HepG2 (cell line): ENCODE measurements around the gene SSH3. TPM values are rescaled to one million over a fixed set of nuclear protein-coding genes. Genes with fewer than 3 reads are reported as not detected.

ENCODE experiments used
- ATAC-seq: fragments of 200-7000 bp; cut with Tn5 transposase; 3 replicates; pipeline ENCODE4 v1.9.1; 2020; ENCODE audit warnings: mild to moderate bottlenecking, moderate library complexity
- BruUV-seq: library from RNA; stranded (reverse); fragments of 400-500 nt; replicated peaks from 2 replicates; lab custom pipeline; 2021; lab: Mats Ljungman, UMichigan
- CTCF ChIA-PET: fragments of 300-600 bp; formaldehyde crosslinking; extraction: SDS; loops from one replicate; lab custom pipeline; 2021; ENCODE audit warnings: low total read pairs, inconsistent platforms, low intra/inter-chr PET ratio; lab: Yijun Ruan, JAX
- POLR2A ChIA-PET: fragments of 350-600 bp; sonication (Branson Sonifier 250); formaldehyde crosslinking; loops from one replicate; lab custom pipeline; 2020; ENCODE audit warnings: antibody characterized with exemption, inconsistent platforms; lab: Yijun Ruan, JAX
- DNase-seq: peaks from one replicate; pipeline ENCODE4 v3.0.0-alpha.2; 2015; ENCODE audit warnings: low spot score
- FAIRE-seq: peaks from 3 replicates; lab custom pipeline; 2011; peaks lifted over from hg19 to GRCh38; lab: Jason Lieb, UNC
- H2AFZ ChIP-seq: one replicate; pipeline ENCODE4 v1.6.1; 2011; ENCODE audit warnings: low read length, inconsistent platforms
- H3K27ac ChIP-seq: fragments of 300-600 bp; 3 replicates; pipeline ENCODE4 v1.8.0; 2011; ENCODE audit warnings: mixed run types, mild to moderate bottlenecking, mixed read lengths, low read length, inconsistent platforms; ENCODE audit not compliant: insufficient read depth; ENCODE audit errors: extremely low read length
- H3K27me3 ChIP-seq, 2 experiments: fragments of 200-600 bp in 1 of 2; 2 replicates in 1 of 2; 3 replicates in 1 of 2; pipeline versions ENCODE4 v1.6.0 to v1.8.0; 2011; ENCODE audit warnings: low read length in 2 of 2, mild to moderate bottlenecking in 2 of 2, moderate library complexity in 2 of 2, inconsistent platforms in 1 of 2; ENCODE audit not compliant: insufficient read depth in 2 of 2, control insufficient read depth in 1 of 2
- H3K36me3 ChIP-seq, 2 experiments: fragments of 200-600 bp in 1 of 2; replicated peaks in 1 of 2; 2 replicates in 1 of 2; 3 replicates in 1 of 2; pipeline versions ENCODE4 v1.5.1 to v1.8.0; 2011; ENCODE audit warnings: low read length in 2 of 2, inconsistent platforms in 1 of 2; ENCODE audit not compliant: insufficient read depth in 2 of 2, control insufficient read depth in 1 of 2
- H3K4me1 ChIP-seq: 2 replicates; pipeline ENCODE4 v1.5.1; 2012; ENCODE audit warnings: low read length, inconsistent platforms; ENCODE audit not compliant: insufficient read depth
- H3K4me2 ChIP-seq: 2 replicates; pipeline ENCODE4 v1.6.0; 2011; ENCODE audit warnings: low read depth, low read length, inconsistent platforms
- H3K4me3 ChIP-seq, 3 experiments: fragments of 200-600 bp in 1 of 3; sonication (generic), shearing (Covaris generic) in 1 of 3; replicated peaks in 1 of 3; 2 replicates each; pipeline ENCODE4 v1.5.1; 2011 to 2016; ENCODE audit warnings: low read length in 3 of 3, inconsistent platforms in 2 of 3, low read depth in 2 of 3, mild to moderate bottlenecking in 2 of 3, control low read depth in 1 of 3, mixed read lengths in 1 of 3; ENCODE audit not compliant: insufficient read depth in 1 of 3
- H3K79me2 ChIP-seq: one replicate; pipeline ENCODE4 v1.6.1; 2011; ENCODE audit warnings: low read length, inconsistent platforms; ENCODE audit not compliant: insufficient read depth
- H3K9ac ChIP-seq: 2 replicates; pipeline ENCODE4 v1.6.0; 2011; ENCODE audit warnings: mild to moderate bottlenecking, low read depth, low read length, inconsistent platforms; ENCODE audit not compliant: insufficient read depth
- H3K9me3 ChIP-seq: 2 replicates; pipeline ENCODE4 v1.5.1; 2012; ENCODE audit warnings: mild to moderate bottlenecking, low read length
- H4K20me1 ChIP-seq: 2 replicates; pipeline ENCODE4 v1.6.0; 2011; ENCODE audit warnings: inconsistent platforms, mild to moderate bottlenecking, low read length, moderate library complexity; ENCODE audit not compliant: insufficient read depth
- CC2D1A ChIP-seq: sonication (generic); formaldehyde crosslinking; IDR thresholded peaks from 2 replicates; pipeline ENCODE4 v1.8.1; 2023; ENCODE audit warnings: mild to moderate bottlenecking, missing genetic modification reagents
- GLI4 ChIP-seq: sonication (generic); formaldehyde crosslinking; IDR thresholded peaks from 2 replicates; pipeline ENCODE4 v1.5.1; 2020; ENCODE audit warnings: missing genetic modification reagents, mild to moderate bottlenecking, moderate library complexity, borderline replicate concordance
- MBD4 ChIP-seq: IDR thresholded peaks from 2 replicates; pipeline ENCODE4 v1.6.1; 2012; ENCODE audit warnings: low read length, inconsistent platforms, borderline replicate concordance
- PCBP2 ChIP-seq: fragments of 200-400 bp; formaldehyde crosslinking; optimal IDR thresholded peaks from 2 replicates; pipeline ENCODE3; 2018; ENCODE audit warnings: low read length, low read depth; ENCODE audit not compliant: poor library complexity, severe bottlenecking
- POLR2A ChIP-seq, 2 experiments: IDR thresholded peaks; 2 replicates each; pipeline ENCODE4 v1.6.1; 2011; ENCODE audit warnings: low read depth in 2 of 2, low read length in 2 of 2, mild to moderate bottlenecking in 1 of 2, moderate library complexity in 1 of 2; ENCODE audit not compliant: insufficient read depth in 1 of 2
- REXO4 ChIP-seq: sonication (generic); formaldehyde crosslinking; IDR thresholded peaks from 2 replicates; pipeline ENCODE4 v1.8.0; 2022; ENCODE audit warnings: missing genetic modification reagents, mild to moderate bottlenecking, borderline replicate concordance
- XBP1 ChIP-seq: sonication (generic); formaldehyde crosslinking; IDR thresholded peaks from 2 replicates; pipeline ENCODE4 v1.5.0; 2020; ENCODE audit warnings: missing genetic modification reagents
- ZFP90 ChIP-seq: sonication (generic); formaldehyde crosslinking; IDR thresholded peaks from 2 replicates; pipeline ENCODE4 v1.8.0; 2022; ENCODE audit warnings: missing genetic modification reagents, mild to moderate bottlenecking, inconsistent platforms, borderline replicate concordance
- ZNF569 ChIP-seq: sonication (generic); formaldehyde crosslinking; IDR thresholded peaks from 2 replicates; pipeline ENCODE4 v1.5.0; 2020; ENCODE audit warnings: mild to moderate bottlenecking, missing genetic modification reagents, moderate library complexity, borderline replicate concordance
- ZNF816 ChIP-seq: sonication (generic); formaldehyde crosslinking; IDR thresholded peaks from 2 replicates; pipeline ENCODE4 v1.8.0; 2022; ENCODE audit warnings: missing genetic modification reagents, mild to moderate bottlenecking, borderline replicate concordance
- WGBS: methylation state at CpG from one replicate; pipeline ENCODE4 v1.1.6; 2017; ENCODE audit warnings: low lambda C conversion rate; 5-methylcytosine and 5-hydroxymethylcytosine counted together
- in situ Hi-C: cut with HindIII; loops from 2 replicates; pipeline ENCODE4 v1.10.0; 2017; ENCODE audit warnings: low pct_unique_long_range_greater_than_20kb; ENCODE audit not compliant: extremely low pct_ligation_motif_present
- intact Hi-C: fragments of 100-400 bp; cut with micrococcal nuclease; formaldehyde crosslinking; loops from one replicate; pipeline ENCODE4 v1.10.0; 2022; ENCODE audit not compliant: unreplicated experiment
- polyA plus RNA-seq, 8 experiments: library from polyadenylated mRNA; depleted of rRNA in 3 of 8; stranded (reverse) in 7 of 8; unstranded in 1 of 8; fragments of >200 nt; fragmentation: Illumina TruSeq in 4 of 8; extraction: Trizol in 4 of 8; gene quantifications; 2 replicates each; pipeline versions ENCODE4 v1.2.1 to v1.2.3, GENCODE V29; 2011 to 2016; ENCODE audit warnings: low read depth in 4 of 8, missing spikeins in 1 of 8, mixed read lengths in 1 of 8; ENCODE audit not compliant: insufficient read depth in 1 of 8
- total RNA-seq, 5 experiments: library from RNA; depleted of rRNA; stranded (reverse); fragments of >200 nt; fragmentation: Illumina TruSeq; extraction: Trizol; gene quantifications; 2 replicates each; pipeline ENCODE4 v1.2.3, GENCODE V29; 2016; ENCODE audit warnings: low read depth in 1 of 5
- TF ChIP-seq, protein P1 (sequence below): sonication (generic); formaldehyde crosslinking; IDR thresholded peaks from 2 replicates; pipeline ENCODE4 v1.4.0; 2020; ENCODE audit warnings: missing genetic modification reagents
- TF ChIP-seq, protein P2 (sequence below): sonication (generic); formaldehyde crosslinking; IDR thresholded peaks from 2 replicates; pipeline ENCODE4 v1.4.0; 2020; ENCODE audit warnings: mild to moderate bottlenecking, missing genetic modification reagents

The SSH3 gene
- total and polyA plus RNA-seq, 2 of the 13 experiments (the other 11 are each of a cell fraction or from before 2014, with no cell fraction given) = 12.4 to 18.8 TPM

DNA sequence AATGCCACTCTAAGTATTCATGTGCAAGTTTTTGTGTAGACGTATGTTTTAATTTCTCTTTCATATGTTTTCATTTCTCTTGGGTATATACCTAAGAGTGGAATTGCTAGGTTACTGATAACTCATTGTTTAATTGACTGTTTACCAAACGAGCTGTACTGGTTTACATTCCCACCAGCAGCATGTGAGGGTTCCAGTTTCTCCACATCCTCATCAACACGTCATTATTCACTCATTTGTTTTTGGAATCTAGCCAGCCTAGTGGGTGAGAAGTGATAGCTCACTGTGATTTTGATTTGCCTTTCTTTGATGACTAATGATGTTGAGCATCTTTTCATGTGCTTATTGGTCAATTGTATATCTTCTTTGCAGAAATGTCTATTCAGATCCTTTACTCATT, 10.2 kb upstream of the SSH3 start:
- FAIRE-seq (no peak), ATAC-seq (no peak), DNase-seq (no peak)
- H3K4me2 ChIP-seq = no peak overlapping the region
- peaks cover 11% of the 10 kb centered on the region; the same call in 1 of the 2 replicates for H3K9me3 ChIP-seq
- peaks cover 21% of the 10 kb centered on the region for H3K4me1 ChIP-seq
- H2AFZ ChIP-seq = no peak overlapping the region
- 93% methylated on average over 3 of the region's 3 CpGs for WGBS
- no peak overlapping the region for H3K27ac ChIP-seq
- H3K79me2 ChIP-seq = peaks cover 13% of the 10 kb centered on the region
- in situ Hi-C loops (no loop called here), intact Hi-C loops (no loop called here)
- ChIA-PET CTCF (no interaction called here), POLR2A (interaction anchor here (0.8 to 7.7 kb wide), 2 partner anchors 10 to 24 kb away, joined by 3 to 66 read pairs; partner anchors contain the start of gene SSH3)
- no peak overlapping the region for H3K9ac ChIP-seq
- BruUV-seq = no TSS peak
- no peaks in the 10 kb centered on the region for H3K27me3 ChIP-seq
- H3K4me3 ChIP-seq = no peak overlapping the region
- no peaks in the 10 kb centered on the region for H4K20me1 ChIP-seq
- H3K36me3 ChIP-seq = peaks cover 6 to 30% of the 10 kb centered on the region in 2 experiments; a peak in 3 of 5 replicates
- TF ChIP-seq, protein P1, sequence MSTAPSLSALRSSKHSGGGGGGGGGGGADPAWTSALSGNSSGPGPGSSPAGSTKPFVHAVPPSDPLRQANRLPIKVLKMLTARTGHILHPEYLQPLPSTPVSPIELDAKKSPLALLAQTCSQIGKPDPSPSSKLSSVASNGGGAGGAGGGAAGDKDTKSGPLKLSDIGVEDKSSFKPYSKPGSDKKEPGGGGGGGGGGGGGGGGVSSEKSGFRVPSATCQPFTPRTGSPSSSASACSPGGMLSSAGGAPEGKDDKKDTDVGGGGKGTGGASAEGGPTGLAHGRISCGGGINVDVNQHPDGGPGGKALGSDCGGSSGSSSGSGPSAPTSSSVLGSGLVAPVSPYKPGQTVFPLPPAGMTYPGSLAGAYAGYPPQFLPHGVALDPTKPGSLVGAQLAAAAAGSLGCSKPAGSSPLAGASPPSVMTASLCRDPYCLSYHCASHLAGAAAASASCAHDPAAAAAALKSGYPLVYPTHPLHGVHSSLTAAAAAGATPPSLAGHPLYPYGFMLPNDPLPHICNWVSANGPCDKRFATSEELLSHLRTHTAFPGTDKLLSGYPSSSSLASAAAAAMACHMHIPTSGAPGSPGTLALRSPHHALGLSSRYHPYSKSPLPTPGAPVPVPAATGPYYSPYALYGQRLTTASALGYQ (CRISPR knock-in tag) = no peak
- TF ChIP-seq ZNF816 (CRISPR knock-in tag) (no peak), PCBP2 (no peak), CC2D1A (CRISPR knock-in tag) (no peak), XBP1 (no peak), ZNF569 (no peak), POLR2A (IDR thresholded peaks at IDR 0.05; ENCODE audit: insufficient read depth in 1 of 2, low read depth in 2 of 2, low read length in 2 of 2) (no peak), REXO4 (CRISPR knock-in tag) (no peak), MBD4 (no peak), GLI4 (no peak), ZFP90 (CRISPR knock-in tag) (no peak)
- TF ChIP-seq, protein P2, sequence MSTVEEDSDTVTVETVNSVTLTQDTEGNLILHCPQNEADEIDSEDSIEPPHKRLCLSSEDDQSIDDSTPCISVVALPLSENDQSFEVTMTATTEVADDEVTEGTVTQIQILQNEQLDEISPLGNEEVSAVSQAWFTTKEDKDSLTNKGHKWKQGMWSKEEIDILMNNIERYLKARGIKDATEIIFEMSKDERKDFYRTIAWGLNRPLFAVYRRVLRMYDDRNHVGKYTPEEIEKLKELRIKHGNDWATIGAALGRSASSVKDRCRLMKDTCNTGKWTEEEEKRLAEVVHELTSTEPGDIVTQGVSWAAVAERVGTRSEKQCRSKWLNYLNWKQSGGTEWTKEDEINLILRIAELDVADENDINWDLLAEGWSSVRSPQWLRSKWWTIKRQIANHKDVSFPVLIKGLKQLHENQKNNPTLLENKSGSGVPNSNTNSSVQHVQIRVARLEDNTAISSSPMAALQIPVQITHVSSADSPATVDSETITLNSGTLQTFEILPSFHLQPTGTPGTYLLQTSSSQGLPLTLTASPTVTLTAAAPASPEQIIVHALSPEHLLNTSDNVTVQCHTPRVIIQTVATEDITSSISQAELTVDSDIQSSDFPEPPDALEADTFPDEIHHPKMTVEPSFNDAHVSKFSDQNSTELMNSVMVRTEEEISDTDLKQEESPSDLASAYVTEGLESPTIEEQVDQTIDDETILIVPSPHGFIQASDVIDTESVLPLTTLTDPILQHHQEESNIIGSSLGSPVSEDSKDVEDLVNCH = no peak
